DMS153 (cell line): Measurements from ENCODE around the gene SUPT4H1.

ENCODE experiments used
- DNase-seq: peaks from one replicate; lab custom pipeline; 2025; lab: John Stamatoyannopoulos, UW

The SUPT4H1 gene

GRCh38 chr17:58303971-58304749 is 47.8 kb downstream of the SUPT4H1 start:
- DNase-seq: no peak

- DNase-seq: no peak
Measured at GRCh38 chr17:58302919-58303585, 48.9 kb downstream of the SUPT4H1 start.

GRCh38 chr17:58302171-58302918 is 49.7 kb downstream of the SUPT4H1 start:
- no peak for DNase-seq

- DNase-seq: no peak
Measured at GRCh38 chr17:58301504-58302150, 50.4 kb downstream of the SUPT4H1 start.

- DNase-seq: no peak
Measured at GRCh38 chr17:58300336-58300735, 51.7 kb downstream of the SUPT4H1 start.
